HG03439 (cell line): ENCODE measurements around the gene STPG2.
A peak's percentile ranks its signal among the peaks of the same experiment; 100 is the strongest.

Source experiments
- ATAC-seq: cut with Tn5 transposase; IDR thresholded peaks from one replicate; pipeline ENCODE4 v1.9.1; 2021; ENCODE audit warnings: mild to moderate bottlenecking, moderate library complexity; ENCODE audit not compliant: unreplicated experiment

Gene STPG2

DNA sequence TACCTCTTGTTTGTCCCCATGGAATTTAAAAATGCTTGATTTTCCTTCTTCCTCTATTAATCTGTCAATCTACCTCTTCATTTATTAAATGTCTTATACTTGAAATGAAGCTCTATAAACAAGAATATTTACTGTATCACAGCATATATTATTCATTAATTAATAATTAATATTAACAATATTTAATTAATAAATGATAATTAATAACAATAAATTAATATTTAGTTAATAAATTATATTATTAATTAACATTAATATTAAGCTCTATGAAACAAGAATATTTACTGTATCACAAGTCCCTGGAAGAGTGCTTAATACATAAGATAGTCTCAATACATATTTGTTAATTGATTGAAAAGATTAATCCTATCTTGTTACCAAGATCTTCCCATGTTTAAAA, 306.6 kb downstream of the STPG2 start:
- ATAC-seq: no peak

DNA sequence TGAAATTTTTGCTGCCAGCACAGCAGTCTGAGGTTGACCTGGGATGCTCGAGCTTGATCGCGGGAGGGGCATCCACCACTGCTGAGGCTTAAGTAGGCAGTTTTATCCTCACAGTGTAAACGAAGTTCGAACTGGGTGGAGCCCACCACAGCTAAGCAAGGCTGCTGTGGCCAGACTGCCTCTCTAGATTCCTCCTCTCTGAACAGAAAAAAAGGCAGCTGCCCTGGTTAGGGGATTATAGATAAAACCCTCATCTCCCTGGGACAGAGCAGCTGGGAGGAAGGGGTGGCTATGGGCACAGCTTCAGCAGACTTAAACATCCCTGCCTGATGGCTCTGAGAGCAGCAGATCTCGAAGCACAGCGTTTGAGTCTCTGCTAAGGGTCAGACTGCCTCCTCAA, 314.6 kb downstream of the STPG2 start:
- no peak for ATAC-seq

- ATAC-seq: no peak
Measured at GRCh38 chr4:97819294-97819693, 324.0 kb downstream of the STPG2 start.

GRCh38 chr4:97812768-97813167, 330.5 kb downstream of the STPG2 start:
- ATAC-seq: no peak

DNA sequence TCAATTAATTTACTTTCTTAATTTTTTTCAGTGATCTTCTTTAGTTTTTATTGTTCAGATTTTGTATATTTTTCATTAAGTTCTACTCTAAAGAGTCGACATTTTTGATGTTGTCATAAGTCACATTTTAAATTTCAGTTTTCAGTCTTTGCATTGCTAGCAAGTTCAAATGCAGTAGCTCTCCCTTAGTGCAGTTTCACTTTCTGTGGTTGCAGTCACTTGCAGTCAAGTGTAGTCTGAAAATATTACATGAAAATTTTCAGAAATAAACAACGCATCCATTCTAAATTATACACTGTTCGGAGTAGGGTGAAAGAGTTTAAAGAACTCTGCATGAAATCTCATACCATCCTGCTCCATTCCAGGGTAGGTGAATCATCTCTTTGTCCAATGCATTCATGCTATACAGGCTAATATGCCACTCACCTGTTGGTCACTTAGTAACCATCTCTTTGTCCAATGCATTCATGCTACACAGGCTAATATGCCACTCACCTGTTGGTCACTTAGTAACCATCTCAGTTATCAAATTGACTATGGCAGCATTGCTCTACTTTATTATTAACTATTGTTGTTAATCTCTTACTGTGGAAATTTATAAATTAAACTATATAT, 356.9 kb downstream of the STPG2 start:
- ATAC-seq: no peak

DNA sequence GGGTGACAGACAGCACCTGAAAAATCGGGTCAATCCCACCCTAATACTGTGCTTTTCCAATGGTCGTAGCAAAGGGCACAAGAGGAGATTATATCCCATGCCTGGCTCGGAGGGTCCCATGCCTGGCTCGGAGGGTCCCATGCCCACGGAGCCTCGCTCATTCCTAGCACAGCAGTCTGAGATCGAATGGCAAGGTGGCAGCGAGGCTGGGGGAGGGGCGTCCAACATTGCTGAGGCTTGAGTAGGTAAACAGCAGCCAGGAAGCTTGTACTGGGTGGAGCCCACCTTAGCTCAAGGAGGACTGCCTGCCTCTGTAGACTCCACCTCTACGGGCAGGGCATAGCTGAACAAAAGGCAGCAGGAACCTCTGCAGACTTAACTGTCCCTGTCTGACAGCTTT, 365.1 kb downstream of the STPG2 start:
- no peak for ATAC-seq

- ATAC-seq: no peak
Measured at GRCh38 chr4:97774347-97774989, 368.8 kb downstream of the STPG2 start.

DNA sequence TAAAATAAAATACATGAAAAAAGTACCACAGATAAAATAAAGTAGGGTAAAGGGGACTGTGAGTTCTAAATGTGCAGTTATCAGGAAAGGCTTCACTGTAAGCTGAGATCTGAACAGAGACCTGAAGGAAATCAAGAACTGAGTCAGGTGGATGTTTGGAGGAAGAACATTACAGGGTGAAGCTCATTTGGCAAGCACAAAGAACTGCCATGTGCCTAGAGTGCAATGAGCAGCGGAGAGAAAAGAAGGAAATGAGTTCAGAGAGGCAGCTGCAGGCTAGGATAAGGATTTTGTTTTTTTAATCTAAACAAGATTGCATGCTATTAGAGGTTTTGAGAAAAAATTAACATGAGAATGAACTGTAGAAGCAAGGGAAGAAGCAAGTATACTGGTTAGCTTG, 373.1 kb downstream of the STPG2 start:
- no peak for ATAC-seq

DNA sequence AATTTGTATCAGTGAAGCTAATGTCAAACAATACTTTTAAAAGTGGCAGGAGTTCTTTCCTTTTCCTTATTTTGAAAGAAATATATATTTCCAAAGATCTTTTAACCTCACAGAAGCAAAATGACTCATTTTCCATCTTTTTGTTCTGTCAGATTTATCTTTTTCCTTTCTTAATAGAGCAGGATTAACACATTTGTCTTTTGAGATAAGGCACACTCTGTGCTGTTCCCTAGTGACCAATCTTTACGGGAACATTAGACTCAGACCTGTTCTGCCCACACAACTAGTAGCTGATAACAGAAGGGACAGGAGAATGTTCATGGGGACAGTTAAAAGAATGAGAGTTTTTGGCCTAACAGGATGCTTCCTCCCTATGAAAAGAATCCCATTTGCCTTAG, 381.2 kb downstream of the STPG2 start:
- ATAC-seq: no peak

GRCh38 chr4:97761445-97762114, 381.7 kb downstream of the STPG2 start:
- ATAC-seq: no peak

DNA sequence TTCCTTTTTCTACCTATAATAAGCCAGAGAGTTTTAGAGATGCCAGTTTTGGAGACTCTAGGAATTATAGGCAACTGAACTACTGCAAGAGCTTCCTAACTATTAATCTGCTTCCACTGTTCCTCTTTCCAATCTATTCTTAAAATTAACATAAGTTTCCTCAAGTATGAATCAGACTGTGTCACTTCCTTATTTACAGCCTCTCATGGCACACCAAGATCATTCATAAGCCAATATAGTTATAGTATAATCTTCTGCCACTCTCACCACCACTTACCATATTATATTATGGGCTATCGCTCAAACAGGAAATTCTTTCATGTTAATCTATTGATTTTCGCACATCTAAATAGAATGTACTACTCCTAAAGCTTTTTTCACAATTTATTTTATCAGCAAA, 383.5 kb downstream of the STPG2 start:
- ATAC-seq: no peak

GRCh38 chr4:97752599-97752998, 390.7 kb downstream of the STPG2 start:
- ATAC-seq: no peak

DNA sequence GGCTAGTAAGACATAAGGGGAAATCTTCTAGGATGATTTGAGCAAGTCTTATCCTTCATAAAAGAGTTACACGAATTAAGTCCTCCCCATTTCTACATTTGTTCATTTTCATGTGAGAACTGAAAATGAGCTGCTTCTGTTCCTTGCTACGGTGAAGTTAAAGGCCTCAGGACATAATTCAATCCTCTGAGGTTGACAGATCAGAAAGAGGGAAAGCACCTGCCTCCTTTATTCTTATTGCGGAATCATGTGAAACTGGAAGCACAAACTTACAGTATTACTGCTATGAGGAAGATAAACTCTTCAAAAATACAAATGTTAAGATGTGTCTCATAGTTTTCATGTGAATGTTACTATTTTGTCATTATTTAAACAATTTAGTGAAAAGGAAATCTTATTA, 395.3 kb downstream of the STPG2 start:
- ATAC-seq: peak; percentile 80

GRCh38 chr4:97720869-97721432, 422.3 kb downstream of the STPG2 start:
- ATAC-seq: no peak

- ATAC-seq: no peak
Measured at GRCh38 chr4:97691111-97691605, 452.1 kb downstream of the STPG2 start.

DNA sequence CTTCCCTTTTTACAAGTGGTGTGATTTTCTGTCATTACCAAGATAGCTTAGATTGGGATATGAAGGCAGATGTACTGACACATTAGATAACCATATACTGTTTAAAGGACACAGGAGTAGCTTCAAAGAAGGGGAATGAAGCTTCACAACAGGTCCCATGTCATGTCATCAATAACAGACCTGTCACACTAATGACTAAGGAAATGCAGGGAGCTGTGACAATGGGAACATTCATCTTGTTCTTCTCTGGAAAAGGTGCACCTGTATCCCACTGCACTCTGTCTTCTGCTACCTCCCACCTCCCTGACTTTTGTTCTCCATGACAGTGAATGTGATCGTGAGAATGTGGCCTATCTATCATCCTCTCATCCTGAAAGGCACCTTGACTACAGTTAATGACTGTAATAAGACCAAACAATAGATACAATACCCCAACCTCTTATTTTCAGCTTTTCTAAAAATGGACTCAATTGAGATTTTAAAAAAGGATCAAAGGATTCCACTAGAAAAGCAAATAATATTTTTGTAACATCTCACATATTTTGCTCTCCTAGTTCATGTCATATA, 472.5 kb downstream of the STPG2 start:
- ATAC-seq: no peak

GRCh38 chr4:97665553-97665952, 477.7 kb downstream of the STPG2 start:
- no peak for ATAC-seq

DNA sequence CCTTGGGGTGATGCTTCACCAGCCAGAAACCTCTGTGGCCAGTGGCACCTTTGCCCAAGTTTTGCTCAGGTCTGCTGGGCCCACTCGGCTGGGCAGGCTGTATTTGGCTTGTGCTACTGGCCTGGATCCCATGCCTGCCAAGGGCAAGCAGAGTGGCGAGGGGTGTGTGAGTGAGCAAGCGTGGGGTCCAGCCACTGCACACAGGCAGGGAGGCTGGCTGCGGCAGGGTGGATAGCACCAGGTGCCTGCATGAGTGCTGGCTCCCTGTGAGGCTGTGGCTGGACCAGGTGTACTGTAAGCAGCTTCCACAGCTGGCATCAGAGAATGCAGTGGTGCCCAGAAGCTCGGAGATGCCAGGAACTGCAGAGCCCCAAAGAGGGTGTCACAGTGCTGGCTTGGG, 478.5 kb downstream of the STPG2 start:
- ATAC-seq: no peak

- no peak for ATAC-seq
Measured at GRCh38 chr4:97662133-97662532, 481.1 kb downstream of the STPG2 start.

DNA sequence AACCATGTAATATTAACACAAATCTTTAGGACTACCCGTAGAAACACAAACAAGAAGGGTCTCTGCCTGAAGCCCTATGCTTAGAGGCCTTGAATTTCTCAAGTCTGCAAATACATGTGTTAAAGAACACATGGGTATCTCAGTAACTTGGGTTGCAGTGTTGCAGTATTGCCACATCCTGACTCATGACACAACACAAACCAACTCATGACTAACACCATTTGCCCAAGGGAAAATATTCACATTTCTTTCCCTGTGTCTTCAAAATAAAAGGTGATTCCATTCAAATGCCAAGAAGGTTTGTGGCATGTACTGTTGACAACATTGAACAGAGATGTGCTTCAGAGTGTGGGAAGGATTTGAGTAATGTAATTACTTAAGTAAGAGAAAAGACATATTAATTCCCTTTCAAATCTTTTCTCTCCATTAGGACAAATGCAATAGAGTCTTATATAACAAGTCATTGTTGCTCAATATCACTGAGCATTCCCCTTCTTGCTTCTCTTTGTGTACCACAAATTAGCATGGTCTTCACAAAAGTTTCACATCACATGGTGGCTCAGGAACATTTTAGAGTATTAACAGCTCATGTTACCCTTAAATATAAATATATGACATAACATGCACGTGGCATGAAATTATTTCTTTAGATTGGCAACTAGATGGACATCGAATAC, 487.1 kb downstream of the STPG2 start:
- no peak for ATAC-seq

- no peak for ATAC-seq
Measured at GRCh38 chr4:97653701-97654100, 489.6 kb downstream of the STPG2 start.
